NCI-H526 treated with DMSO at 0.1 percent for 48 hours (cell line): ENCODE measurements around the gene SPAG17.

ENCODE experiments used
- DNase-seq: peaks from one replicate; lab custom pipeline; 2025; lab: John Stamatoyannopoulos, UW

Gene SPAG17

GRCh38 chr1:118185084-118185832, at the start of gene SPAG17:
TSS of gene SPAG17 (minus strand) at chr1:118185228. CDS start at chr1:118185157, 71 bp downstream.
- peak; percentile 23 for DNase-seq

DNA sequence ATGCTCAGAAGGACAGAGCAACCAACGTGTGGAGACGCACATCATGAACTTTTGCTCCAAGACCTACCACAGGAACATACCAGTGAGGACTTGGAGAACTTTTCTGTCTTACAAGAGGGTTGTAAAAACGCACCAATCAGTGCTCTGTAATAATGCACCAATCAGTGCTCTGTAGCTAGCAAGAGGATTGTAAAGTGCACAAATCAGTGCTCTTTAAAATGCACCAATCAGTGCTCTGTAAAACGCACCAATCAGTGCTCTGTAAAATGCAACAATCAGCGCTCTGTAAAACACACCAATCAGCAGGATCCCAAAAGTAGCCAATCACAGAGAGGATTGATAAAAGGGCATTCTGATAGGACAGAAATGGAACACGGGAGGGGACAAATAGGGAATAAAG, 40.4 kb upstream of the SPAG17 start:
- DNase-seq, result no peak

GRCh38 chr1:118223426-118223825, 38.4 kb upstream of the SPAG17 start:
- DNase-seq, result peak; percentile 81

DNA sequence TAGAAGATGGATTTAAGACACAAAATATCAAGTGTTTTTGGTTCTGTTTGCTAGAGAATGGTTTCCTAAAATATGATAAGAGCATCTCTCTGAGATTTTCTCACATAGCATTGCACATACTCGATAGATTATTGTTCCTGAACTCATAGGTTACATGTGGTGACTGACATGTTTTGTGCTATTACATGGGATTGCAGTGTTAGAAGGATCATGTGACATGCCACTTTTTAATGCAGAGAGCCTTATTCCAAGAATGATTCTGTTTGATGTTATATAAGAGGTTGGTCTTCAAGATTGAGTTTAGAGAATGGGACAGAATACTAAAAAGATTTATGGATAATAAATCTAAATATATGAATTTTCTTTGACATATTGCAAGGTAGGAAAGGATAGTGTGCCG, 34.4 kb upstream of the SPAG17 start:
- DNase-seq, result no peak

DNA sequence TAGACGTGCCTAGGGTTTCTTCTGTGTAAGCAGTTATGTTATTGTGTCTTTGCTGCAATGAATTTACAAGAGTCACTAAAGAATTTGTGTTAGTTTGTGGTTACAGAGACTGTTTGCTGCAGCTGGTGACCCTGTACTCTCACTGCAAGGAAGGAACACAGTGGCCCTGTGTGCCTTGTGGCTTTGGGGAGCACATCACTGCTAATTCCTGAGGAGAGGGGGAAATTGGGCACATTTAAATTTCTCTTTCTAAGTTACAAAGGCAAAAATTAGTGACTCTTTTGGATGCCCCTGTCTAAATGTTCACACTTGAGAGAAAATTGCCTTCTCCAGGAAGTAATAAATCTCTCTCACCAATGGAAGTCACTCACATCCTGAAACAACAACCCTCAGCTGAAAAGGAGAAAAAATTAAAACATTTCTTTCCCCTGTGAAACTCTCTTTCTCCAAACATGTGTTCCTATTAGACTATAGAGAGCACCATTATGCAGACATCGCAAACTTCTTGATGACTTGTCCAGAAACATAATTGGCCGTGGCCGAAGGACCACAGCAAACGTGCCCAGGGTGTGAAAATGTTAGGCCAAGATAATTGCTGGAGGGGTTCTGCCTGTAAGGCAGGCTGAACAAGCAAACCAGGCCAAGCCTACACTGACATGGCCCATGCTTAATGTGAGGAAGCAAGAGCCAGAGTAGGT, 32.3 kb upstream of the SPAG17 start:
- no peak for DNase-seq

DNA sequence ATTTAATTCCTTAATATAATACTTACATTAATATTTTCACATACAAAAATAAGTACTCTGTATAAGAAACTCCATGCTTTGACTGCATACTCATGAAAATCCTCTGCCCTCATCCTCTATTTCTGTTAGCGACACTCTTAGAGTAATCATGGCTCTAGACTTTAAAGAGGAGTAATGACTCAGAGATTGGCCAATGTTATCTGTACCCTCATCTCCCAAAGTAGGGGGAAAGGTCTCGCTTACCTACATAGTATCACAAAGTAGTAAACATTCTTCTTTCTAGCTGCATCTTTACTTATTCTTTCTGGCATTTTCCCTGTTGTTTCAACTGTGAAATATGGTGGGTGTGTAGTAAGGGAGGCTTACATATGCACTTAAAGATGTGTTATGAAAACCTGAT, 29.8 kb upstream of the SPAG17 start:
- DNase-seq, result no peak

- DNase-seq, result no peak
These were observed 25.7 kb upstream of the SPAG17 start for GRCh38 chr1:118210723-118211110.

DNA sequence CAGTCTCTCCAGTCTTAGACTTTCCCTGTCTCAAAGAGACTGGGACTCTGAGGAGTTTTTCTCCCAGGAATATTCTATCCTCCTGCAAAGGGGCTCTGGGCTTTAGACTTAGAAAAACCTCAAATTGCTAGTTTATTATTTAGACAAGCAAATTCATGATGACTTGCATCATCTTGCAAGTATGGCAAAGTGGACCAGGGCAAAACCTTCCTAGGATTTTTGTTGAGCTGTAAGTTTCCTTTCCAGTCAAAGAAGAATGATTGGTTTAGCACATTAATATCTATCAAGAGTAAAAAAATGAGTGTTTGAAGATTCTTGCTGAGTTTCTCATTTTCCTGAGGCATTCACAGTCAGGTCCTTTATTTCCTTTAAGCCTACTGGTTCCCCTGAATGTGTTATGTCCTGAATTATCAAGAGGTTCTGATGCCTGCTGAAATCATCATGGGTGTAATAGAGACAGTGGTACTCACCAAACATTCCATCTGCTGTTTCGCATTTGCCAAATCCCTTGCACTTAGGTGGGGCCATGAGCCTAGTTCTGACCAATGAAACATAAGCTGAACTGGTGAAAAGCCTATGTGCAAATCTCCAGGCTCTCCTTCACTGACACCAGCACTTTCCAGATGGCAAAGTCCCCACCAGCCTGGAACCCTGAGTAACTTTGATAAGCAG, 25.2 kb upstream of the SPAG17 start:
- no peak for DNase-seq

GRCh38 chr1:118209648-118210047, 24.6 kb upstream of the SPAG17 start:
- DNase-seq, result no peak

- no peak for DNase-seq
These were observed 21.9 kb upstream of the SPAG17 start for GRCh38 chr1:118206966-118207365.

DNA sequence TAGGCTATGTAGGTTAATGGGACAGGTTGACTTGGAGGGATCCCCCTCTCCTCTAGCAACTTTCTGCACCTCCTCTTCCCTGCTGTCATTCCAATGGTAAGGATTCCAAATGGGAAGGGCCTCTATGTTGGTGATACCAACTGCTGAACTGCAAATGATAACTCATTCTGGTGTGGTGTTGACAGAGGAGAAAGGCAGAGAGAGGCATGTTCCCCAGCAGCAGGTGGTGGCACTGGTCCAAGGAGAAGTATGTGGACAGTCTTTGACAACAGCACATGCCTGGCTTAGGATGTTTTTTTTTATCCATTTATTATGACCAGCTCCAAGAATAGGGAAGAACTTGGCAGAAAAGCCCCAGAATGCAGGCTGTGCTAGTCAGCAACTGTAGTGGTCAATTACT, 19.6 kb upstream of the SPAG17 start:
- no peak for DNase-seq

- DNase-seq, result no peak
These were observed 19.1 kb upstream of the SPAG17 start for GRCh38 chr1:118204105-118204504.

DNA sequence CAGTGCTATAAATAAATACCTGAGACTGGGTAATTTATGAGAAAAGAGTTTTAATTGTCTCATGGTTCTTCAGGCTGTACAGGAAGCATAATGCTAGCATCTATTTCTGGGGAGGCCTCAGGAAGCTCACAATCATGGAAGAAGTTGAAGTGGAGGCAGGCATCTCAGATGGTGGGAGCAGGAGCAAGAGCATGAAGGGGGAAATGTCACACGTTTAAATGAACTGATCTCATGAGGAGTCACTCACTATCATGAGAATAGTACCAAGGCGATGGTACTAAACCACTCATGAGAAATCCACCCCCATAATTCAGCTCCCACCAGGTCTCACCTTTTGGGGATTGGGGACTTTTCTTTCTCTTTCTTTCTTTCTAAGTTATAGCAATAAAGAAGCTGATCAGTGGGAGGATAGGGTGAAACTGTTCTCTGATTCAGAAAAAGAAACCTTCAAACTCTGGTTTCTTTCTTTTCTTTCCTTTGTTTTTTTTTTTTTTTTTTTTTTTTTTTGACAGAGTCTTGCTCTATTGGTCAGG, 17.1 kb upstream of the SPAG17 start:
- DNase-seq, result no peak

DNA sequence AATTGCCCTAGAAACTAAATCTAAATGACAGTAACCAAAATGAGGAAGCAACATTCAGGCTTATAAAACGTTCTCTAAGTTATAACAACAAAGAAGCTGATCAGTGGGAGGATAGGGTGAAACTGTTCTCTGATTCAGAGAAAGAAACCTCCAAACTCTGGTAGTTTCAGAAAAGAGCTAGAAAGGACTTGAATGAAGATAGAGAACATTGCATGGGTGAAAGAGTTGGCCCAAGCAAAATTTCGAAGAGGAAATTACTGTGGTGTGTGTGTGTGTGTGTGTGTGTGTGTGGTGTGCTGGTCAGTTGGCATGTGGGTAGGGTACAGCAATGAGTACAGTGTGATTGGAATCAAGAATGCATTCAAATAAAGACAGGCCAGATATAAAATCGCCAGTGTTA, 16.5 kb upstream of the SPAG17 start:
- no peak for DNase-seq

DNA sequence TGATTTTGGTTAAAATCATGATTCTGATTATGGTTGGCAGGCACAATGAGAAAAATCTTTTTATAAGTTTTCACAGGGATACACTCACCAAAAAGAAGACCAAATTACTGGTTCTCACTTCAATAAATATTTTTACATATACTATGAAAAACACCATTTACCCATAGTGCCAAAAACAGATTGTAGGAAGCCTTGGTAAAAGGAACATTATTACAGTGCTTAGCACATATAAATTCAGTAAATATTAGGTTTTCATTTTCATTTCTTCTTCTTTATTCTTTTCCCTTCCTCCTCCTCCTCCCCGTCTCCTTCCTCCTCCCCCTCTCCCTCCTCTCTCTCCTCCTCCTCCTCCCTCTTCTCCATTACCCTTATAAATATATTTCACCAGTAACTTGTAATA, 15.8 kb upstream of the SPAG17 start:
- no peak for DNase-seq

DNA sequence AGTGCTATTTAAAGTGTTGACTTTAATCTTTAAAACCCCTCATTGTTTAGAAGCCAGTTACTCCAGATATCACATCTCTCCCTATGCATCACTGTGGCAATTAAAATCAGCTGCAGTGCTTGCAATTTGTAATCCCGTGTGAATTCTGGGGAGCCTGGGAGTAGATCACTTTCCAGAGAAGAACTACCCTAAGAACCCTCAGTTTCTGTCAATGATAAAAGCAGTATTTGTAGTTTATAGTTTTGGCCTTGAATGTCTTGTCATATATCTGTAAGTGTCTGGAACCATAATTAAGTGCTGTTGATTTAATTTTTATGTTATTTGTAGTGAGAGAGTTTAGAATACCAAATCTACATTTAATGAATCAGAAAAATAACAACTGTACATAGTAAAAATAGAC, 5.5 kb upstream of the SPAG17 start:
- no peak for DNase-seq

GRCh38 chr1:118189564-118189963, 4.5 kb upstream of the SPAG17 start:
- DNase-seq, result no peak

- DNase-seq, result no peak
These were observed 3.4 kb upstream of the SPAG17 start for GRCh38 chr1:118188411-118188810.

DNA sequence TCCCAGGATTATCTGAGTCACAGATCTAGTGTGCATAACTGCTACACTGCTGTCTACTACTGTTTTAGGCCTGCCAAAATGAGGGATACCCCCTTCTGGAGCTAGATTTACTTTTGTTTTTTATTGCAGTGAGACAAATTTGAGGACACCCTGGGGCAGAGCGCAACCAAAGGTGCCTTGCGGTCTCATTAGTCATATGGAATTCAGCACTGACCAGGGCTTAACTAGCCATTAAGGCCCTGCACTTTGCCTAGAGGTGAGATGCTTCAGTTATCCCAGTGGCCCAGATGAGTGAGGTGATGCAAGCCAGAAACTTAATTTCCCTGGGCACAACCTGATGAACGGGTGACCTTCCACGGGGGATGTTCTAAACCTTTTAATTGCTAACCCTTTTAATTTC, 998 bp upstream of the SPAG17 start:
- no peak for DNase-seq

GRCh38 chr1:118184739-118185083, 317 bp downstream of the SPAG17 start:
- no peak for DNase-seq

DNA sequence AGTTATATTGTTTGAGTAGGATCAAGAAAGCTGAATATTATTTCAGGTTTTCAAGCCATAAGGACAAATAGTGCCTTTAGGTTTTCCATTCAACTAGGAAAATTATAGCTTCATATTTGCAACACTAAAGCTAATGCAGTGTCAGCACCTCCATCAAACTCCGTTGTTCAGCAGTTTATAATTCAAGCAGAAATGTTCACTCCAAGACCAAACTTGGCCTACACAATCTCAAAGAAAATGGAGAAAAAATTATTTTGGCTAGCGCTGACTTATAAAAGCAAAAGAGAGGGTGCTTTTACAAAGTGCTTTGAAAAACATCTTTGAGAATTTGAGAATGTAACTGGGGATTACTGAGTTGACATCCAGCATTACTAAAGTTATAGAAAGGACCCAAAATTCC, 1.4 kb downstream of the SPAG17 start:
- DNase-seq, result no peak

- no peak for DNase-seq
These were observed 7.0 kb downstream of the SPAG17 start for GRCh38 chr1:118177998-118178397.

- no peak for DNase-seq
These were observed 16.0 kb downstream of the SPAG17 start for GRCh38 chr1:118169016-118169415.
